ENCODE measurements around the gene GRK1.

Gene GRK1

DNA sequence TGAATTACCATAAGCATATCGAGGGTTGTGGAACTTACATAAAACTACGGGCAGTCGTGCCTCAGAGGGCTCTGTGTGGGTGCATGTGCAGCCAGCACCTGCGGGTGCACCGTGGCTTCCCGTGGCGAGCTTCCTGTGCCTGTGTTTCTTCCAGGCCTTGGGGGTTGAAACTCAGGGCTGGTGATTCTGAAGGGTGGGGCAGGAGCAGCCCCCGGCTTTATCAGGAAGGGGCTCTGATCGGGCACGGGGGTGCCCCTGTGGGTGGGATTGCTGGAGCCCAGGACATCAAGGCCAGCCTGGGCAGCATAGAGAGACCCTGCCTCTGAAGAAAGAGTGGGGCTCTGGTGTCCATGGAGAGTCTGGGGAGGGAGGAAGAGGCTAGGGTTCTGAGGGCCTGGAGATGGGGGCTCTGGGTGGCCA is 20.1 kb upstream of the GRK1 start:
- TF ChIP-seq, protein P1, sequence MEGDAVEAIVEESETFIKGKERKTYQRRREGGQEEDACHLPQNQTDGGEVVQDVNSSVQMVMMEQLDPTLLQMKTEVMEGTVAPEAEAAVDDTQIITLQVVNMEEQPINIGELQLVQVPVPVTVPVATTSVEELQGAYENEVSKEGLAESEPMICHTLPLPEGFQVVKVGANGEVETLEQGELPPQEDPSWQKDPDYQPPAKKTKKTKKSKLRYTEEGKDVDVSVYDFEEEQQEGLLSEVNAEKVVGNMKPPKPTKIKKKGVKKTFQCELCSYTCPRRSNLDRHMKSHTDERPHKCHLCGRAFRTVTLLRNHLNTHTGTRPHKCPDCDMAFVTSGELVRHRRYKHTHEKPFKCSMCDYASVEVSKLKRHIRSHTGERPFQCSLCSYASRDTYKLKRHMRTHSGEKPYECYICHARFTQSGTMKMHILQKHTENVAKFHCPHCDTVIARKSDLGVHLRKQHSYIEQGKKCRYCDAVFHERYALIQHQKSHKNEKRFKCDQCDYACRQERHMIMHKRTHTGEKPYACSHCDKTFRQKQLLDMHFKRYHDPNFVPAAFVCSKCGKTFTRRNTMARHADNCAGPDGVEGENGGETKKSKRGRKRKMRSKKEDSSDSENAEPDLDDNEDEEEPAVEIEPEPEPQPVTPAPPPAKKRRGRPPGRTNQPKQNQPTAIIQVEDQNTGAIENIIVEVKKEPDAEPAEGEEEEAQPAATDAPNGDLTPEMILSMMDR (IDR thresholded peaks at IDR 0.05; ENCODE audit: low read depth, low read length), result no peak
- peak; percentile 7 for DNase-seq
- Histone ChIP-seq H3K9me3 (no peaks in the 10 kb centered on the region), H3K36me3 (peaks cover 23% of the 10 kb centered on the region), H3K4me1 (peaks cover 2% of the 10 kb centered on the region; the same call in 1 of the 2 replicates), H3K27me3 (no peaks in the 10 kb centered on the region), H3K4me3 (ENCODE audit: low read depth, low read length) (no peak overlapping the region)

DNA sequence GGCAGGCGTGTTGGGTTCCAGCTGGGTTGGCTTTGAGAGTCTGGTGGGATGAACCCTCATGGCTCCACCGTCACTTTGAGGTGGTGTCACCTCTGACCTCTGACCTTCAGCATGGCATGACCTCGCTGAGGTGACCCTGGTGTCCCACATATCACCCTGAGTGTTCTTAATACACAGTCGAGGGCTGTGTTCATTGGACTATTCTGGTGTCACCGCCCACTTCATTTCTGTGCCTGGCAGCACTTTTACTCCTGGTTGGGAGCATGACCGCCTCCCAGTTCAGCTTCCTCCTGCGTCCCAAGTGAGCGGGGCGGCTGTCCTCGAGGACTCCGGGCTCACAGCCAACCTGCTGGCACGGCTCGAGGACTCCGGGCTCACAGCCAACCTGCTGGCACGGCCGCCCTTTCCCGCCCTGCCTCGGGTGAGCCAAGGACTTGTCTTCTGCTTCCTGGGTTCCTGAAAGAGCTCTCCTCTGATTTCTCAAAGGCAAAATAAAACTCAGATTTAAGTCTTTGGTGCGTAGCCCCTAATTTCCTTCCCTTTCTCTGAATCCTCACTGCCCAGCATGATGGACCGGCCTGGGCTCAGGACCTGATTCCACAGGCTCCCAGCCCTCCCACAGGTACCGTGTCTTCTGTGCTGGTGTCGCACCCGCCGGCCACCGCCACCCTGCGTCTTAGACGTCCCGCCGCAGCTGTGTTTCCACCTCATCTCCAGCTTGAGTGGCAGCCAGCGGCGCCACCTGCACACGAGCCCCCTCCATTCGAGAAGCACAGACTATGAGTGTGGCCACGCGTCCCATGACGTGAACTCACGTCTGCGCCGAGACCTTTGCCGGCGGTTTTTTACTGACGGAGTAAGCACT is 19.4 kb upstream of the GRK1 start:
- Histone ChIP-seq H3K4me3 (ENCODE audit: low read depth, low read length) (no peak overlapping the region), H3K9me3 (no peaks in the 10 kb centered on the region)
- TF ChIP-seq, protein P1 (IDR thresholded peaks at IDR 0.05; ENCODE audit: low read depth, low read length), result no peak

DNA sequence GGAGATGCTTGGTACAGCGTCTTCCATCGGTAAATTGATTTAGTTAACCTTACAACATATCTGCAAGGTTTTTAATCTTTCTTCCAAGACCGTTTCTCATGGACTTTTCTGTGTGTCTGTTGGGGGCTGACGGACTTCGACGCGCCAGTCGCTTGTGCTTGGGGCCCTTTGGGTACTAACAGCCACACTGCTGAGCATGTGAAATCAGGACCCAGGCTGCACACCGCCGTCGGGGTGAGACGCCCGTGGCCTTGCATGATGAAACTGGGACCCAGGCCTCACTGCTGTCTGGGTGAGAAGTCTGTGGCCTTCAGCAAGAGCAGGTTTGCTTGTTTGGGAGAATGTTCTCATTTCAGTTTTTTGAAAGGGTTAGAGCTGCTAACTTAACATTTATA is 18.8 kb upstream of the GRK1 start:
- no peak overlapping the region for H3K4me3 ChIP-seq (ENCODE audit: low read depth, low read length)
- no peaks in the 10 kb centered on the region for H3K9me3 ChIP-seq
- peak; percentile 2 for DNase-seq
- TF ChIP-seq, protein P1 (IDR thresholded peaks at IDR 0.05; ENCODE audit: low read depth, low read length), result no peak
- peaks cover 7% of the 10 kb centered on the region for H3K4me1 ChIP-seq
- no peaks in the 10 kb centered on the region for H3K27me3 ChIP-seq
- H3K36me3 ChIP-seq, result peaks cover 11% of the 10 kb centered on the region

More for the DNA sequence above, 19.4 kb upstream of the GRK1 start:
- Histone ChIP-seq H3K27me3 (no peaks in the 10 kb centered on the region), H3K4me1 (peaks cover 2% of the 10 kb centered on the region; the same call in 1 of the 2 replicates), H3K36me3 (peaks cover 17% of the 10 kb centered on the region)
- peak; percentile 77 for DNase-seq

DNA sequence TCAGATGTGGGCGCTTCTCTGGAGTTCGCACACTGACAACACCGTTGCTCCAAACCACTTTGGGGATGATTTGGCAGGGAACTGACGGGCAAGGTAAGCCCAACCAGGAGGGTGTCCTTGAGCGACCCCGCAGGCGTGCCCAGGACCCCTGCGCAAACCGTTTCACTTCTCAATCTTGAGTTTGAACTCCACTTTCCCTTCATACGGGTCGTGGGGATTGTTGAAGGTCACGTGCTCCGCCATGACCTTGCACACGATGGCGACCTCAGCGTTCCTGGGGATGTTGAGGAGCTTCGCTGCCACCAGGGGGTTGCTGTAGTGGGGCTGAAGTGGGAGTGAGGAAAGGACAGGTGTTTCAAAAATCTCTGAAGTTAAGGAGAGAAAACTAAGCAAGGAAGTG is 17.8 kb upstream of the GRK1 start:
- peaks cover 11% of the 10 kb centered on the region for H3K36me3 ChIP-seq
- peak; percentile 4 for DNase-seq
- TF ChIP-seq, protein P1 (IDR thresholded peaks at IDR 0.05; ENCODE audit: low read depth, low read length), result no peak
- no peaks in the 10 kb centered on the region for H3K9me3 ChIP-seq
- H3K27me3 ChIP-seq, result no peaks in the 10 kb centered on the region
- peaks cover 10% of the 10 kb centered on the region for H3K4me1 ChIP-seq
- H3K4me3 ChIP-seq (ENCODE audit: low read depth, low read length), result no peak overlapping the region

DNA sequence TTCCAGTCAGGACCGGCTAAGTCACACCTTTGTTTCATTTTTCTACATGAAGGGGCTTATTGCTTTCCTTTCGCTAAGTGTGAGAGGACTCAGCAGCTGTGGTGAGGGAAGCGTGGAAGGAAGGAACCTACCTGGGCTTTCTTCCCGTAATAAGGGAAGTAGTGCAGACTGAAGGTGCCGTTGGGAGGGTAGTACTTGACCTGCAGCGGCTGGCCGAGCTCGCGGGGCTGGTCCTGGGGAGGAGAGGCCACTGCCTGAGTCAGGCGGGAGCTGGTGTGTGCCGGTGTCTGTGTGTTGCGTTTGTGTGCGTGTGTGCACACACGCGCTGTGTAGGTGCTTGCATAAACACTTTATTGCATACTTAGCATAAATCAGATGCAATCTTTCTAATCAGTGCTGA is 16.7 kb upstream of the GRK1 start:
- no peak overlapping the region for H3K4me3 ChIP-seq (ENCODE audit: low read depth, low read length)
- peaks cover 10% of the 10 kb centered on the region for H3K4me1 ChIP-seq
- TF ChIP-seq, protein P1 (IDR thresholded peaks at IDR 0.05; ENCODE audit: low read depth, low read length), result no peak
- H3K36me3 ChIP-seq, result peaks cover 5% of the 10 kb centered on the region; the same call in 1 of the 2 replicates
- no peaks in the 10 kb centered on the region for H3K27me3 ChIP-seq
- DNase-seq, result peak; percentile 6
- H3K9me3 ChIP-seq, result no peaks in the 10 kb centered on the region

DNA sequence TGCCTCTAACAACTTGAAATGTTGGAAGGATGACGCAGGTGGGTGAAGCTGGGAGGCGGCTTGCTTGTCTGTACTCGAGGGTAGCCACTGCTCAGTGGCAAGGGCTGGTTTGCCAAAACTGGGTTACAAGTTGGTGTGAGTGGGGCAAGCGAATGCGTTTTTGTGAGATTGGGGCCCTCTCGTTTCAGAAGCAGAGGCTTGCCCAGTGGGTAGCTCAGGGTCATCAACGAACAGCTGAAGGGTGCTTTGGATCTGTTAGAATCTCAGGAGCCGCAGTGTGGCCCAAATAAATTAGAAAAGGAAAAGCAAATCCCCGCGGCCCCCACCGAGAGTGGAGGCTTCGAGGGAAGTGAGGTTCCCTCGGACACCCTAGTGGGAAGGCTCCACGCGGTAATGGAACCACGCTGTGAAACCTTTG is 16.3 kb upstream of the GRK1 start:
- no peak overlapping the region for H3K4me3 ChIP-seq (ENCODE audit: low read depth, low read length)

More for the DNA sequence above, 16.3 kb upstream of the GRK1 start:
- H3K4me1 ChIP-seq, result peaks cover 10% of the 10 kb centered on the region
- H3K36me3 ChIP-seq, result peaks cover 5% of the 10 kb centered on the region; the same call in 1 of the 2 replicates
- DNase-seq, result peak; percentile 4
- H3K27me3 ChIP-seq, result no peaks in the 10 kb centered on the region
- no peaks in the 10 kb centered on the region for H3K9me3 ChIP-seq
- TF ChIP-seq, protein P1 (IDR thresholded peaks at IDR 0.05; ENCODE audit: low read depth, low read length), result no peak
